GM10266 (cell line): ENCODE measurements around the gene FAM81A.
"Not testable (repeated sequence)": the region's sequence is repeated elsewhere in the genome, so short reads cannot be mapped to it uniquely, and the experiment has no call there.

Source experiments
- DNase-seq: peaks from one replicate; pipeline ENCODE4 v3.0.0; 2012; ENCODE audit errors: extremely low spot score
- CTCF ChIP-seq: IDR thresholded peaks from 2 replicates; pipeline ENCODE4 v1.5.1; 2012; ENCODE audit warnings: mild to moderate bottlenecking, low read depth; ENCODE audit not compliant: control insufficient read depth, insufficient read depth; ENCODE audit errors: missing control alignments

Gene FAM81A

GRCh38 chr15:59410391-59410896, 27.5 kb upstream of the FAM81A start:
- DNase-seq: no peak
- no peak for TF ChIP-seq CTCF

- TF ChIP-seq CTCF: no peak
- no peak for DNase-seq
Observed at GRCh38 chr15:59413577-59413976, 24.4 kb upstream of the FAM81A start.

GRCh38 chr15:59416816-59417215, 21.2 kb upstream of the FAM81A start:
- no peak for DNase-seq
- TF ChIP-seq CTCF: no peak

GRCh38 chr15:59419170-59419569, 18.8 kb upstream of the FAM81A start:
- no peak for DNase-seq
- TF ChIP-seq CTCF: no peak

- no peak for TF ChIP-seq CTCF
- no peak for DNase-seq
Observed at GRCh38 chr15:59420108-59420507, 17.9 kb upstream of the FAM81A start.

- no peak for TF ChIP-seq CTCF
Observed at GRCh38 chr15:59420986-59421618, 16.9 kb upstream of the FAM81A start.

GRCh38 chr15:59424616-59425015, 13.4 kb upstream of the FAM81A start:
- no peak for TF ChIP-seq CTCF
- no peak for DNase-seq

More at GRCh38 chr15:59420986-59421618, 16.9 kb upstream of the FAM81A start:
- DNase-seq: no peak

GRCh38 chr15:59428898-59429297, 9.1 kb upstream of the FAM81A start:
- DNase-seq: not testable (repeated sequence)
